ENCODE data around the gene C3. TPM values are rescaled to one million over a fixed set of nuclear protein-coding genes. Genes with fewer than 3 reads are reported as not detected.
"Not testable (repeated sequence)": the region's sequence is repeated elsewhere in the genome, so short reads cannot be mapped to it uniquely, and the experiment has no call there.

C3 gene
- total RNA-seq, 1 donor from 2014 or later: 11.4 TPM

- DNase-seq (ENCODE audit: low spot score in 2 of 2); FAIRE-seq: not testable (repeated sequence)
Measured at GRCh38 chr19:6748543-6748942, 28.1 kb upstream of the C3 start.

GRCh38 chr19:6745965-6746364, 25.5 kb upstream of the C3 start:
- DNase-seq (ENCODE audit: low spot score in 2 of 2): no peak
- no peak for FAIRE-seq

GRCh38 chr19:6744381-6745301, 24.2 kb upstream of the C3 start:
- FAIRE-seq: no peak
- peak; percentile 71 to 80 for DNase-seq (ENCODE audit: low spot score in 2 of 2)

- DNase-seq (ENCODE audit: low spot score in 2 of 2): no peak
- no peak for FAIRE-seq
Measured at GRCh38 chr19:6743714-6744380, 23.4 kb upstream of the C3 start.

- FAIRE-seq (no peak), DNase-seq (ENCODE audit: low spot score in 2 of 2) (no peak)
Measured at GRCh38 chr19:6743066-6743465, 22.6 kb upstream of the C3 start.

GRCh38 chr19:6740589-6741343, 20.3 kb upstream of the C3 start:
- FAIRE-seq: no peak
- DNase-seq (ENCODE audit: low spot score in 2 of 2): peak in 1 of 2 donors; percentile 49

GRCh38 chr19:6739883-6740588, 19.6 kb upstream of the C3 start:
- FAIRE-seq: no peak
- no peak for DNase-seq (ENCODE audit: low spot score in 2 of 2)

GRCh38 chr19:6739390-6739882, 19.0 kb upstream of the C3 start, which contains the start of gene TRIP10:
TSS of gene TRIP10 (plus strand) at chr19:6739680. CDS start at chr19:6739762, 82 bp downstream.
- DNase-seq (ENCODE audit: low spot score in 2 of 2) (peak; percentile 95 to 97), FAIRE-seq (no peak)

GRCh38 chr19:6738787-6739389, 18.4 kb upstream of the C3 start:
- no peak for DNase-seq (ENCODE audit: low spot score in 2 of 2)
- no peak for FAIRE-seq

- no peak for FAIRE-seq
- peak; percentile 65 to 79 for DNase-seq (ENCODE audit: low spot score in 2 of 2)
Measured at GRCh38 chr19:6737873-6738786, 17.7 kb upstream of the C3 start.

- DNase-seq (ENCODE audit: low spot score in 2 of 2) (peak; percentile 98 to 99), FAIRE-seq (peak; percentile 99)
Measured at GRCh38 chr19:6737284-6737872, 16.9 kb upstream of the C3 start, which contains the start of gene GPR108. TSS of gene GPR108 (minus strand) at chr19:6737580. CDS start at chr19:6737576, 4 bp downstream.

- no peak for FAIRE-seq
- no peak for DNase-seq (ENCODE audit: low spot score in 2 of 2)
Measured at GRCh38 chr19:6736917-6737283, 16.4 kb upstream of the C3 start.

GRCh38 chr19:6736169-6736916, 15.9 kb upstream of the C3 start:
- FAIRE-seq (no peak), DNase-seq (ENCODE audit: low spot score in 2 of 2) (peak in 1 of 2 donors; percentile 68)

GRCh38 chr19:6735181-6735911, 14.9 kb upstream of the C3 start:
- FAIRE-seq (no peak), DNase-seq (ENCODE audit: low spot score in 2 of 2) (no peak)

GRCh38 chr19:6734096-6734696, 13.7 kb upstream of the C3 start:
- DNase-seq (ENCODE audit: low spot score in 2 of 2): no peak
- no peak for FAIRE-seq

Measured in frontal cortex (tissue), 4 donors.